Umbilical cord (tissue), 2 donors: Measurements from ENCODE around the gene CHP1. TPM values are rescaled to one million over a fixed set of nuclear protein-coding genes. Genes with fewer than 3 reads are reported as not detected.
A peak's percentile ranks its signal among the peaks of the same experiment; 100 is the strongest.
"Not testable (repeated sequence)": the region's sequence is repeated elsewhere in the genome, so short reads cannot be mapped to it uniquely, and the experiment has no call there.

ENCODE experiments used
- DNase-seq: peaks from one replicate; pipeline ENCODE4 v3.0.0-alpha.2; 2015; ENCODE audit warnings: low spot score
- total RNA-seq: library from RNA; depleted of rRNA; stranded (reverse); fragments of >200 nt; gene quantifications from one replicate; pipeline ENCODE4 v1.2.3, GENCODE V29; 2014; ENCODE audit warnings: low replicate concordance; ENCODE audit not compliant: insufficient read depth

Gene CHP1
- total RNA-seq: 71.7 TPM

DNA sequence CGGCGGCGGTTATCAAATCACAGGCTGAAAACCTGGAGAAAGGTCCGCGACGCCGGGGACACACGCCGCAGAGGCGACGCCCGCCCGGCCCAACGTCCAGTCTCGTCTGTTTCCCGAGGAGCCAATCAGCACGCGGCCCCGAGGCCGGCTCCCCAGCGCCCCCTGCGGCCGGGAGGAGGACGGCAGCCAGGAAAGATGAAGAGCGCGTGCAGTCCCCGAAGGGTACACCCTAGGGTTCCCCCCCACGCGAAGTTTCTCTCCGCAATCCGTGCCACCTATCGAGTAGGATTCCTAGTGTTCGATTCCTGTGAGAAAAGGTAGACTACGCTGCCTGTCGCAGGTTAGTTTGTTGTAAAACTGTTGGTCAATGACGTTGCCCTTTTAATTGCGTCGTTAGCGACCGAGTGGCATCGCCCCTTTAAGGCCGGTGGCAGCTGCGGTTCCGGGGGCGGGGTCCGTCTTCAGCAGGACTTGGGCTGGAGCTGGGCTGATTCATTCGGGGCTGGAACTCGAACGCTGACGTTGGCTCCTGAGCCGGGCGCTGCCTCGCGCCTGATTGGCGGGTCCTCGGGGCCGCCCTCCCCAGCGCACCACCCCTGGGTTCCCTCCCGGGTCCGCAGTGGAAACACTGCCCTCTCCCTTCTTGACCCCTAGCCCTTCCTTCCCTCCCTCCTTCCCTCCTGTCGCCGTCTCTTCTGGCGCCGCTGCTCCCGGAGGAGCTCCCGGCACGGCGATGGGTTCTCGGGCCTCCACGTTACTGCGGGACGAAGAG lies at the start of gene CHP1, which contains the start of gene EXD1:
Gene CHP1, plus strand, starts transcription at position 619 of the 772 bp plus-strand sequence. Its CDS starts 115 bp downstream, at position 734.
Gene EXD1, minus strand, starts transcription at position 108 of the 772 bp plus-strand sequence. CDS start 4,182 bp downstream, outside the sequence.
- peak; percentile 99 for DNase-seq

DNA sequence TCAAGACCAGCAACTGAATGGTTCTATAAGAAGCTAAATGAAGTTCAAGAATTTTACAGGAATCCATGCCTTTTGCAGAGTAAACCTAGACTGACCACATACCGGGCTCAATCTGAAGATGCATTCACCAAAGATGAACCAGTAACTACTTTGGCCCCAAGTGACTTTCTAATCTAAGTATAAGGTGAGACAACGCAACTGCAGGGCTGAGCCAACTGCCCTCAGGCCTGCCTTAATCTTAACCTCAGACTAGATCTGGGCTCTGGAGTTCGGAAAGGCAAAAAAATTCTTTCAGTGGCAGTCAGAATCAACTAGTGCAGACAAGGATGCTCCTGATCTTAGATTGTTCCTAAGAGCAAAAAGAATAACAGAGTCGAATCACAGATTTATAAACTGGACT lies 48.8 kb upstream of the CHP1 start:
- DNase-seq: no peak

DNA sequence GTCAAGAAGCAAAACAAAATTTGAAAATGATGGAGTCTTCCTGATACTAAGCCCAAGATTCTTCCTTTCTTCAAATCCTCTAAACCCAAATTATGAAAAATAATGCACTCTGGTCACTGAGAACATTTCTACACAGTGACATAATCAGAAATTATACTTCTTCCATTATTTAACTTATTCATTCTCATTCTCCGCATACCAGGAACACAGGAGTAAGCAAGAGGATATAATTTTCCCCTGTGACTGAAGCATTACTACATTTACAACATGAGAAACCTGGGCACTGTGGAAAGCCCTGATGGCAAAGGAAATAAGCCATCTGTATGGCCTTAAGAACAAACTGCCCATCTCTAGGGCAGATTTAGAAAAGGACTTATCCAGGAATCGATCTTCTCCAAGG lies 47.5 kb upstream of the CHP1 start:
- no peak for DNase-seq

DNA sequence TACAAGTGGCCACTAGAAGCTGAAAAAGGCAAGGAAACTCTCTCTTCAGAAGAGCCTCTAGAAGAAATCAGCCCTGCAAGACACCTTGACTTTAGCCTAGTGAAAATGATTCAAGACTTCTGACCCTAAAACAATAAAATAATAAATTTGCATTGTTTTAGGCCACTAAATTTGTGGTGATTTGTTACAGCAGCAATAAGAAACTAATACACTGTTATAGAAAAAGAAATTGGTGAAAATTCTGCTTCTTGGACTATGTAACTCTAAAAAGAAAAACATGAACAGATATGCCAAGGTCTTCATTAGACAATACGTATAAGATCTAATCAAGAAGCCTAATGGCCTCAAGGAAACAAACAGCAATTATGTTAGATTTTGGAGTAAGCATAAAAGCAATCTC lies 36.6 kb upstream of the CHP1 start:
- DNase-seq: no peak

DNA sequence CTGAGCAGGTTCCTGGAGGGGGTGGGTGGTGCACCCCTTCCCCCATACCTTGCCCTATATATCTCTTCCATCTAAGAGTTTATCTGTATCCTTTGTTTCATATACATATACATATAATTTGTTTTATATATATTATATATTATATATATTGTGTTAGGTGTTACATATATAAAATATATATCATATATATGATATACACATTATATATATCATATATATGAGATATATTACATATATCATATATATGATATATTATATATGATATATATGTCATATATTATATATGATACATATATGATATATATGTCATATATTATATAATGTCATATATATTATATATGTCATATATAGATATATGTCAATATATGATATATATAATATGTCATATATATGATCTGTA lies 31.6 kb upstream of the CHP1 start:
- no peak for DNase-seq

DNA sequence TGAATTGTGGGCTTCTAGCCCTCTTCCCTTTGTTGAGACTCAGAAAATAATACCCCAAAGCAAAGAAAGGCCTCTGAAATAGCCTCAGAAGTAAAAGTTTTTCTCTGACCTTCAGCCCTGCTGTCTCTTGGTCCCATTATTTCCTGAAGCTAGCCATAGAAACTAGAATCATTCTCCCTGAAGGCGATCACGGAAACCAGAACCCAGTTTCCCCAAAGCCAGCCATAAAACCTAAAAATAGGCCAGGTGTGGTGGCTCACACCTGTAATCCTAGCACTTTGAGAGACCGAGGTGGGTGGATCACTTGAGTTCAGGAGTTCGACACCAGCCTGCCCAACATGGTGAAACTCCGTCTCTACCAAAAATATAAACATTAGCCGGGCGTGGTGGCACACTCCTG lies 27.7 kb upstream of the CHP1 start:
- DNase-seq: no peak

DNA sequence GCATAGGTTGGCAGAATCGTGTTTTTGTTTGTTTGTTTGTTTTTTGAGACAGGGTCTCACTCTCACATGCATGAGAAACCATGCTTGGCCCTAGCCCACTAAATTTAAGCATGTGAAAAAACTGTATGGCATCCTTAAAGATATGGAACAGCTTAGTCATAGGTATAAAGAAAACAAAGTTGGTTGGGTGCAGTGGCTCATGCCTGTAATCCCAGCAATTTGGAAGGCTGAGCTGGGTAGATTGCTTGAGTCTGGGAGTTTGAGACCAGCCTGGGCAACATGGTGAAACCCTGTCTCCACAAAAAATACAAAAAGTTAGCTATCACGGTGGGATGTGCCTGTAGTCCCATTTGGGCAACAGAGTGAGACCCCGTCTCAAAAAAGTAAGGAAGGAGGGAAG lies 25.8 kb upstream of the CHP1 start:
- DNase-seq: no peak

DNA sequence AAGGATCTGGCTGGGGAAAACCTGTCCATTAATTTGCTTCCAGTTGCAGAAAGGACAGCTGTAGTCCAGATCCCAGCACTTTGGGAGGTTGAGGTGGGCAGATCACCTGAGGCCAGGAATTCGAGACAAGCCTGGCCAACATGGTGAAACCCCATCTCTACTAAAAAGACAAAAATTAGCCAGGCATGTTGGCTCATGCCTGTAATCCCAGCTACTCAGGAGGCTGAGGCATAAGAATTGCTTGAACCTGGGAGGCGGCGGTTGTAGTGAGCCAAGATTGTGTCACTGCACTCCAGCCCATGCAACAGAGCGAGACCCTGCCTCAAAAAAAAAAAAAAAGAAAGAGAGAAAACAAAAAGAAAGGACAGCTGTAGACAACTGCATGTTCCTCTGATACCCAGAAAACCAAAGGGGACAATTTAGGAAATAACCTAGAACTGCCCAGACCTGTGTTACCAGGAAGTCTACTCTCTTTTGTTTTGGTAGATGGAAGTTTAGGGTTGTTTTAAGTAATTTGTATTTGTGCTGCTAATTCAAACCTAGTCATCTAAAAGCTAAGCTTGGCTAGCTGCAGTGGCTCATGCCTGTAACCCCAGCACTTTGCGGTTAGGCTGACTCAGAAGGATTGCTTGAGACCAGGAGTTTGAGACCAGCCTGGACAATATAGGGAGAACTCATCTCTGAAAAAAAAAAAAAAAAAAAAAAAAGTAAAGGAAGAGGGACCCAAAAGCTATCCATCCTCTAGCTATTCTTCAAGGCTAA lies 23.2 kb upstream of the CHP1 start:
- DNase-seq: no peak

DNA sequence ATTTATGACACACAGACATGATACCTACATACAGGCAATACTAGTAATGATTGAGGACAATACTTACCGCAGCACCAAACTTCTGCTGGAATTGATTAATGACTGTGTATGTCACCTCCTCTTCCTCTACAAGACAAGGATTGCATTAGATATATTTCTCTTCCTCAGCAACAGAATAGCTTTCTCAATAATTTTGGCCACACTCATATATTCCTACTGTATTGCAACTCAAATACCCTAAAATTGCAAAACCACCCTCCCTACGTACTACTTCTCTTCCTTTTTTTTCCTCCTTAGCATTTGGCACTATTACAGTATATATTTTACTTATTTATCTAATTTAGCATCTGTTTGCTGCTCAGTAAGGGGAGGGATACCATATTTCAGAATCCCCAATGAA lies 15.4 kb upstream of the CHP1 start:
- no peak for DNase-seq

DNA sequence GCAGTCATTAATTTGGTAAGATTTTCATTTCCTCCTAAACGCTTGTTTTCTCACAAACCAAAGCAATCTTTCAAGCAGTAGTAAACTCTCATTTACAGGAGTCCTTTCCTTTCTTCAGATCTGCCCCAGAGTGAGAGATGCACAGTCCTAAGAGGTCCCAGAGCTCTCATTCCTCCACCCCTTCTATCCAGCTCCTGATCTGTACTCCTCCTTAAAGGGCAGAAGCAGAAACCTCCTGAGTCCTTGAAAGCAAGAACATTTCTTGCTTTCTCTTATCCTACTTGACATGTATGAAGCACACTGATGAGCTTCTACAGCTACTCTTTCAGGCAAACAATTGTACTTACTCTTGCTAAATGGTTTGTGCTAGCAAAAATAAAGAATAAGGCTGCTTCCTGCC lies 12.2 kb upstream of the CHP1 start:
- DNase-seq: no peak

DNA sequence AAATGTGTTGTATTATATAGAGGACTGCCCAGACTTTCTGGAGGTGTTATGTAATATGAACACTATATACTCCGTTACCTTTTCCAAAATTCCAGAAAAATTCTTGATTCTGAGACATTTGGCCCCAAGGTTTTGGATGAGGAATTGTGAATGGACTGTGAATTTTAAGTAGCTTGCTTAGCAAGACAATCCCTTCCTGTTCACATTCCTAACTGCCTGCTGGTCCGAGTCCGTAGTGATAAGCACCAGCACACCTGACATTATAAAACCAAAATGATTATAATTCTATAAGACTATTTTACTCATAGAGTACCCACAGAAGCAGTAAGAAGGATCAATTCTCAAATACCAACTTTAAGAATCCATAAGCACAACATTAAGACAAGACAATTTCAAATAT lies 11.7 kb upstream of the CHP1 start:
- DNase-seq: no peak

DNA sequence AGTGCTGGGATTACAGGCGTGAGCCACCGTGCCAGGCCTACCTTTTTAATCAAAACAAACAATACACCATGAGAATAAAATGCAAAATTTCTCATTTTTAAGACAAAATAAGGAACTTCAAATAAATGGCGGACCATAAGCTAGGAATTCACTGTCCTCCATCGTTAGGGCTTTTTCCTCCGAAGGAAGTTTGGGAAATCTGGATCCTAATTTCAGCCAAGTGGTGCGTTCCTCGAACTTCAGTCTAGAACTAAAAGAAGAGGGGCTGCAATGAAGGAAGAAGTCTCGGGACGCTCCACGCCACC lies 771 bp upstream of the CHP1 start:
- no peak for DNase-seq

DNA sequence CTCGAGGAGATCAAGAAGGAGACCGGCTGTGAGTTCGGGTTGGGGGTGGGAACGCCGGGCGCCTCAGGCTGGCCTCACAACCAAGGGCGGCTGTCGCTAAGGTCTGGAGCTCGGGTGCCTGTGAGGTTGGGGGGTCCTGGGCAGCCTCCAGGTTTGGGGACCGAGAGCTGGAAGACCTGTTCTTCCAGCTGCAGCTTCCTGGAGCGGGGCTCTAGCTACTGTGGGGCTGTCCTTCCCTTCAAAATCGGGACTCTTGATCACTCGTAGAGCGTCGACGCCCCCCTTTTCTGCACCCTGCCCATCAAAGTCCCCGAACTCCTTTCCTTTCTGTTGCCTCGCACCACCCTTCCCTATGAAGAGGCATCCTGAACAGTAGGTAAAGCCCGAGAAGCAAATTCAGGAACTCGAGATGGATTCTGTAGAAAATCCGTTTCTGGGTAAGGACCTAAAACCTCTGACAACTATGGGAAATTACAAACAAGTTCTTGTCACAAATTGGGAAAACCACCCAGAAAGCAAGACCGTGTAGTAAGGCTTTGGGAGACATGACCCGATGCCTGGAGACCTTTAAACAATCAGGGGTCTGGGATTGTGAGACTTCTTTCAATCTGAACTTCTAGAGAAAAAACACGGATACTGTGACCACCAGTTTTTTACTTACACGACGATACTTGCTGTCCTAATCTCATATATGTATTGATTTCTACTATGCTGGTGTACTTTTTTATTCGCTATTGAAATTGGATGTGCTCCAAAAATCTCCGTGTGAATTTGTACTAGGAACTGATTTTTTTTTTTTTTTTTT lies 556 bp downstream of the CHP1 start:
- DNase-seq: no peak

DNA sequence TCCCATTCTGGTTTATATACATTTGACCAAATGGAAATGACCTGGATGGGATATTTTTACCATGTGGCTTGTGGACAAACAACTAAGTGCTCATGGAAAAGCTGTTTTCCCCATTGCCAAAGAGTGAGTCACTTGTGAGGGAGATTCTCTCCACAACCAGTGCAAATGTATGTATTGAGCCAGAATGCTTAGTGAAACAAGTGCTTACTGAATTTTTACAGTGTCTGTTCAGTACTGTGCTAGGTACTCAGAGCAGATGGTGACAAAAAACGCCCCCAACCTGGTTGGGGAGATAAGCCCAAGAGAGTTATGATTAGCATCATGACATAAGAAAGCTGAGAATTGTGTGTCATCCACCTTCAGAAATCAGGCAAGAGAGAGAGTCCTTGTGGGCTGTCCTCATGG lies 2.3 kb downstream of the CHP1 start:
- peak; percentile 31 for DNase-seq

DNA sequence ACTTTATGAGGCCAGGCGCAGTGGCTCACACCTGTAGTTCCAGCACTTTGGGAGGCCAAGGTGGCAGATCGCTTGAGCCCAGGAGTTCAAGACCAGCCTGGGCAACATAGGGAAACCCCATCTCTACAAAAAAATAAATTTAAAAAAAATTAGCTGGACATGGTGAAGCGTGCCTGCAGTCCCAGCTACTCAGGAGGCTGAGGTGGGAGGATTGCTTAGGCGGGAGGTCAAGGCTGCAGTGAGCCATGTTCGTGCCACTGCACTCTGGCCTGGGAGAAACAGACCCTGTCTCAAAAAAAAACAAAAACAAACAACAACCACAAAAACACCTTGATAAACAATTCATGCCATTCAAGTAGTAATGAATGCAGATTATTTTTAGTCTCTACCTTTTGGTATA lies 4.2 kb downstream of the CHP1 start:
- not testable (repeated sequence) for DNase-seq

DNA sequence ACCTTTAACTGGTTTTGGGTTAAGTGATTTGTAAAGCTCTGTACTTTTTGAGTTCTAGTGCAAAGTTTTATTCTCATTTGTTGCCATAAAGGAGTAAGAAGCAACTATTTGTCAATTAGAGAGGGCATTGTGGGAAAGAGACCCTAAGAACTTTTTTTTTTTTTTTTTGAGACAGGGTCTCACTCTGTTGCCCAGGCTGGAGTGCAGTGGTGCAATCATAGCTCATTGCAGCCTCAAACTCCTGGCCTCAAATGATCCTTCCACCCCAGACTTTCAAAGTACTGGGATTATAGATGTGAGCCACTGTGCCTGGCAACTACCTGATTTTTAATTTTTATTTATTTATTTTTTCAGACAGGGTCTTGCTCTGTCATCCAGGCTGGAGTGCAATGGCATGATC lies 4.9 kb downstream of the CHP1 start:
- DNase-seq: no peak

DNA sequence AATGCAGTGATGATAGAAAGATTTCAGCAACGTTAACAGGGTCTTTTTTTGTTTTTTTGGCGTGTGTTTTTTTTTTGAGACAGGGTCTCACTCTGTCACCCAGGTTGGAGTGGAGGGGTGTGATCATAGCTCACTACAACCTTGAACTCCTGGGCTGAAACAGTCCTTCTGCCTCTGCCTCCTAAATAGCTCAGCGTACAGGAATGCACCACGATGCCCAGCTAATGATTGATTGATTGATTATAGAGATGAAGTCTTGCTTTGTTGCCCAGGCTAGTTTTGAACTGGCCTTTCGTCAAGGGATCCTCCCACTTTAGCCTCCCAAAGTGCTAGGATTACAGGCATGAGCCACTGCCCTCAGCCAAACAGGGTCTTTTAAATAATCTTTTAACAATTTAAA lies 7.0 kb downstream of the CHP1 start:
- no peak for DNase-seq

DNA sequence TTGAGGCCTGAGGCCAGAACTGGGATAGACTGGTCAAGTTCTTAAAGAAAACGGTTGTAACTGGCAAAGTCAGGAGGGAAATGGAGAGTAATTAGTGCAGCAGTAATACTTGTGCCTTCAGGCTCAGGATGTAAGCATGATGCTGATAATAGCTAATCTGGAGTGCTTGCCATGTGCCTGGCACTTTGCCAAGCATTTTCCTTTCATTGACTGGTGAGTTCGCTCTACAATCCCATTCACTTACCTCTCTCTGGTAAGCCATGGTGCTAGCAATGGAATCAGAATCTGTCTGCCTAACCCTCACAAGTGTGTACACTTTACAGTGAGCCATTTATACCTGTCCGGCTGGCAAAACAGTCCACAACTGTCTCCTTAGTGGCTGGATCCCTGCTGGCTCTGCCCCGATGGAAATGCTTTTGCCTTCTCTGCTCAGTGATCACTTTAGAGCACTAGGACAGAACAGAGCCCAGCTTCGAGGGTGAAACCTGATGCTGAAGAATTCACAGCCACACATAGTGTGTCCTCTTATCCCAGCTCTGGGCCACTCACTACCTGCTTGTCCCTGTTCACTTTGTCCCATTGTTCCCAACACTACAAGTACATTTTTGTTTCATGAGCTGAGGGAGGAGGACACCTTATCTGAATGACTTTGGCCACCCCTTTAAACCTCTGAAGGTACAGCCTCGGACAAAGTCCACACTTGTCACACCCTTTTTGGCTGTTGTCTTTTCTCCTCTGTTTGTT lies 10.3 kb downstream of the CHP1 start:
- peak; percentile 61 for DNase-seq

DNA sequence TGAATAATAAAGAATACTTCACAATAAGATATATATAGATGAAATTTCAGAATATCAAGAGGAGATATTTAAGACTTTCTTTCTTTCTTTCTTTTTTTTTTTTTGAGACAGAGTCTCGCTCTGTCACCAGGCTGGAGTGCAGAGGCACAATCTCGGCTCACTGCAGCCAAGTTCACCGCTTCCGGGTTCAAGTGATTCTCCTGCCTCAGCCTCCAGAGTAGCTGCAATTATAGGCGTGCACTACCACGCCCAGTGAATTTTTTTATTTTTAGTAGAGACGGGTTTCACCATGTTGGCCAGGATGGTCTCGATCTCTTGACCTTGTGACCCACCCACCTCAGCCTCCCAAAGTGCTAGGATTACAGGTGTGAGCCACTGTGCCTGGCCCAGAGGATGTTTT lies 19.7 kb downstream of the CHP1 start:
- DNase-seq: not testable (repeated sequence)

DNA sequence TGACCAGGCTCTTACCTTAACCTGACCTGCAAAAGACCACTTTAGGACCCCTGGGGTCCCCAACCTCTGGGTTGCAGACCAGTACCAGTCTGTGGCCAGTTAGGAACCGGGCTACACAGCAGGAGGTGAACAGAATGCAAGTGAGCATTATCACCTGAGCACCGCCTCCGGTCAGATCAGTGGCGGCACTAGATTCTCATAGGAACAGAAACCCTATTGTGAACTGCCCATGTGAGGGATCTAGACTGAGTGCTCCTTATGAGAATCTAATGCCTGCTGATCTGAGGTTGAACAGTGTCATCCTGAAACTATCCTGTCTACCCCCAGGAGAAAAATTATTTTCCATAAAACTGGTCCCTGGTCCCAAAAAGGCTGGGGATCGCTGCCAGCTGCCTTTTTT lies 20.3 kb downstream of the CHP1 start:
- no peak for DNase-seq

DNA sequence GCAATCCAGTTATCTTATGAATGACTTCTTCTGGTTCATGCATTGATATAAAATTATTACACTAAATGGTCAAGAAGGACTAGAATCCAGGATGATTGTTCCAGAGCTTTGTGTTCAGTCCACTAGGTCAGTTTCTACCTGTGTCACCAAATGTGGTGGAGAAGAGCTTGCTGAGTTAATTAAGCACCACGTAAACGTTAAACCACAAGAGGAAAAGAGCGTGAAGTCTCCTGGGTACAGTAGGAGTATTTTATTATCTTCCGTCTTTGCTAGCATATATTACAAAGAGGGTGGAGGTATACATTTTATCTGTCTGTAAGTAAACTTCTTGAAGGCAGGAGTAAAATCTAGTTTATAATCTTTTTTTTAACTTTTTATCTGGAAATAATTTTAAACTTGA lies 23.5 kb downstream of the CHP1 start:
- DNase-seq: no peak

DNA sequence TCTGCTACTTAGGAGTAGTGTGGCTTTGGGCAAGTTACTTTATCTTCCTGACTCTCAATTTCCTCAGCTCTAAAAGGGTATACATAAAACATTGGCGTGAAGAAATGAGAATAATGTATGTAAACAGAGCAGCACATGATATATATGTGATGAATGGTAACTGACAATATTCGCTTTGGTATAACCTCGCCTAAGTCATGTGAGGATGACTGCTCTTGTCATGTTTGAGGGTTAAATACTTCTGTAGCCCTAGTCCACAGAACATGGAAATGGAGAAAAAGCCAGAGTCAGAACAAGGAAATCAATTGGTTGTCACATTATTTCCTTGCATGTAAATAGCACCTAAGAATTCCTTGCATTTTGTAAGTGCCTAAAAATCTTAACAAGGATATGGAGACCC lies 25.0 kb downstream of the CHP1 start:
- DNase-seq: no peak
